Right lobe of liver (tissue), 4 donors: ENCODE data around the gene PDCD4.

Source experiments
- CTCF ChIP-seq, 4 donors: fragments of 200-600 bp in 3 of 4; fragments of 450-650 bp in 1 of 4; IDR thresholded peaks; one replicate each; pipeline versions ENCODE4 v1.5.1 to v1.8.0; 2016 to 2022; ENCODE audit warnings: antibody characterized with exemption in 4 of 4, mild to moderate bottlenecking in 2 of 4
- POLR2A ChIP-seq: fragments of 450-650 bp; IDR thresholded peaks from one replicate; pipeline ENCODE4 v1.6.1; 2017; ENCODE audit warnings: antibody characterized with exemption, mild to moderate bottlenecking
- donor health status: DM: no; HTN: no; CAD: no.
- donor health status: DM: no; HTN: no; CAD: no.
- donor health status: DM: no; HTN: yes; CAD: no.

DNA sequence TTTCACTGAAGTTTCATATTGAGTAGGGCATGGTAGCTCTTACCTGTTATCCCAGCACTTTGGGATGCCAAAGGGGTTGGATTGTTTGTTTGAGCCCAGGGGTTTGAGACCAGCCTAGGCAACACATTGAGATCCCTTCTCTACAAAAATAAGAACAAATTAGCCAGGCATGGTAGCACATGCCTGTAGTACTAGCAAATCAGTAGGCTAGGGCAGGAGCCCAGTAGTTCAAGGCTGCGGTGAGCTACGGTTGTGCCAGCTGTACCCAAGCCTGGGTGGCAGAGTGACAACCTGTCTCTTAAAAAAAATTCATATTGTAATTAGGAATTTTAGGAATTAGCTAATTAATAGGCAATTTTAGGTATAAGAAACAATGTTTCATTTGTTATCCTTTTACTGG is 29.3 kb downstream of the PDCD4 start:
- TF ChIP-seq CTCF (IDR thresholded peaks at IDR 0.05), result no peak
- no peak for TF ChIP-seq POLR2A
